ENCODE measurements around the gene NLGN2.

Gene NLGN2

DNA sequence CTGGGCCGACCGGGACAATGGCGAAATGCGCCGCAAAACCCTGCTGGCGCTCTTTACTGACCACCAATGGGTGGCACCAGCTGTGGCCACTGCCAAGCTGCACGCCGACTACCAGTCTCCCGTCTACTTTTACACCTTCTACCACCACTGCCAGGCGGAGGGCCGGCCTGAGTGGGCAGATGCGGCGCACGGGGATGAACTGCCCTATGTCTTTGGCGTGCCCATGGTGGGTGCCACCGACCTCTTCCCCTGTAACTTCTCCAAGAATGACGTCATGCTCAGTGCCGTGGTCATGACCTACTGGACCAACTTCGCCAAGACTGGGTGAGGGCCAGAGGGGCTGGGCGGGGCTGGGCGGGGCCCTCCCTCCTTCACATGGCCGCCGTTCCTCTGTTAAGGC lies 8.1 kb downstream of the NLGN2 start:
- FAIRE-seq, result no peak

DNA sequence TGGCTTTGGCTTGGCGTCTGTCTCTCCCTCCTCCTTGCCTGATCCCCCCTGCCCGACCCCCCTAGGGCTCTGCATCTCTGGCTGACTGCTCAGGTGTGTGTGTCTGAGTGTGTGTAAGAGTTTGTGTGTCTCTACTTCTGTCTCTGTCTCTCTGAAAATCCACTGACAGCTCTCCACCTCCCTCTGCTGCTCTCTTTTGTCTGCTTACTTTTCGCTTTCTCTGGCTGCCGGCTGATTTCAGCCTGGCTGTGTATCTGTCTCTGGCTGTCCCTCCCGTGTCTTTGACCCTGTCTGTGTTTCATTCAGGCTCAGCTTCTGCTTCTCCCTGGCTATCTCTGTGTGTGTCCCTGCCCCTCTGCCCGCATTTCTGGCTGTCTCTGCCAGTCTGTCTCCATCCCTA lies 8.7 kb downstream of the NLGN2 start:
- FAIRE-seq, result no peak

DNA sequence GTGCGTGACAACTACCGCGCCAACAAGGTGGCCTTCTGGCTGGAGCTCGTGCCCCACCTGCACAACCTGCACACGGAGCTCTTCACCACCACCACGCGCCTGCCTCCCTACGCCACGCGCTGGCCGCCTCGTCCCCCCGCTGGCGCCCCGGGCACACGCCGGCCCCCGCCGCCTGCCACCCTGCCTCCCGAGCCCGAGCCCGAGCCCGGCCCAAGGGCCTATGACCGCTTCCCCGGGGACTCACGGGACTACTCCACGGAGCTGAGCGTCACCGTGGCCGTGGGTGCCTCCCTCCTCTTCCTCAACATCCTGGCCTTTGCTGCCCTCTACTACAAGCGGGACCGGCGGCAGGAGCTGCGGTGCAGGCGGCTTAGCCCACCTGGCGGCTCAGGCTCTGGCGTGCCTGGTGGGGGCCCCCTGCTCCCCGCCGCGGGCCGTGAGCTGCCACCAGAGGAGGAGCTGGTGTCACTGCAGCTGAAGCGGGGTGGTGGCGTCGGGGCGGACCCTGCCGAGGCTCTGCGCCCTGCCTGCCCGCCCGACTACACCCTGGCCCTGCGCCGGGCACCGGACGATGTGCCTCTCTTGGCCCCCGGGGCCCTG lies 9.5 kb downstream of the NLGN2 start:
- no peak for FAIRE-seq

DNA sequence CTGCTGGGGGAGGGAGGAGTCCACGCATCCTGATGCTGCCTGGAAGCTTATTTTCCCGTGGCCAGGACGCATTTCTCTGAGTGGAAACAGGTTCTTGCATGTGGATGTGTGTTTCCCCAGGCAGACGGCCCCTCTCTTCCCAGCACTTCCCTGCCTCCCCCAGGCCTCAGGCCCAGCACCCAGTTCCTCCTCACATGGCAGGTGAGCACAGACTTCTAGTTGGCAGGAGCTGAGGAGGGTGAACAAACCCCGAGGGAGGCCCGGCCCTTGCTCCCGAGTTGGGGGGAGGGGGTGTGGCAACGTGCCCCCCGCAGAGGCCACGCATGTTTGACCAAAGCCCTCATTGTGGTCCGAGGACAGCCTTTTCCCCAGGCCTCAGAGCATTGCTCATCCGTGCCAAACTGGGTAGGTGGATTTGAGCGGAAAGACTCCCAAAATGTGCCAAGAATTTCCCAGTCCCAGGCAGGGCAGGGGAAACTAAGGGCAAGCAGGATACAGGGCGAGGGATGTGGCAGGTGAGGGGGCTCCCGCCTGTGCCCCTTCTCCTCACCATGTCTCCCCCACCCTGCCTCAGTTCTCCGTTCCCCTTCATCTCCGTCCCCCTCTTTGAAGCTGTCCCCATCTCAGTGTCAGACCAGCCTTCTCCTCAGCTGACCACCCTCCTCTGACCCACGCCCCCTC lies 11.0 kb downstream of the NLGN2 start:
- FAIRE-seq, result no peak

DNA sequence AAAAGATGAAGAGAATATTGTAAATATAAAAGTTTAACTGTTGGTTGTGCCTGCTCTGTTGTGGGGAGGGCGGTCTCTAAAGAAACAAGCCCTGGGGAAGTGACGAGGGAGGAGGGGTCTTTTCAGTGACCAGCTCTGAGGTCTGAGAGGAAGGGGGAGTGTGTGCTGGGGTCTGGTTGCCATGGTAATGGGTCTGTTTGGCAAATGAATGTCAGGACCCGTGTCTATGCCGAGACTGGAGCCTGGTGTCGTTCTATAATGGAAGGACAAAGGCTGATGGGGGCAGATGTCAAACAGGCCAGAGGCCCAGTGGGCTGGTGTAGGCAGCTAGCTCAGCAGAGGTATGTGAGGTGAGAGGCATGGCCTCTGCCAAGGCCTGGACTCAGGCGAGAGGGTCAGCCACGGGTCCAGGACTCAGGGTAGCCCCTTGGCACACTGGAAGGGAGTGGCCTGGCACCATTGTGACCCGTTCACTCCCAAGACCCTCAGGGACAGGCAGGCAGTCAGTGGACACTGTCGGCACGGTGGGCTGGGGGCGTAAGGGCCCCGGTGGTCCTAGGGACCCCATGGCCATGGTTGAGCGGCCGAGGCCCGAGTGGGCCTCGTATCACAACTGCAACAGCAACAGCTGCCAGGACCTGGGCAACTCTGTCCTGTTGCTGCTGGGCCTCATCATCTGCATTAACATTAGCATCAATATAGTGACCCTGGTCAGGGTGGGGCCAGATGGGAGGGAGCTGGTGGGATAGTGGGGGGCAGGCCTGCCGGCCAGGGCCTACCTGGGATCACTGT lies 12.4 kb downstream of the NLGN2 start, which contains the start of gene SPEM1:
Gene SPEM1 (plus strand): TSS at position 506 of the 792 bp plus-strand sequence. CDS start 61 bp downstream, at position 567.
- FAIRE-seq, result no peak

DNA sequence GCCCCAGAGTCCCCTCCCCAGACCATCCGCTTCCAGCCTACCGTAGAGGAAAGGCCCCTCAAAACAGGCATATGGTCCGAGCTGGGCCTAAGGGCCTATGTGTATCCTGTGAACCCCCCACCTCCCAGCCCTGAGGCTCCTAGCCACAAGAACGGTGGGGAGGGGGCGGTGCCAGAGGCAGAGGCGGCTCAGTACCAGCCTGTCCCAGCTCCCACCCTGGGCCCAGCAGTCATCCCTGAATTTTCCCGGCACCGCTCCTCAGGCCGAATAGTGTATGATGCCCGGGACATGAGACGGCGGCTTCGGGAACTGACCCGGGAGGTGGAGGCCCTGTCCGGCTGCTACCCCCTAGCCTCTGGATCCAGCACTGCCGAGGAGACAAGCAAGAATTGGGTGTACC lies 13.5 kb downstream of the NLGN2 start:
- no peak for FAIRE-seq

DNA sequence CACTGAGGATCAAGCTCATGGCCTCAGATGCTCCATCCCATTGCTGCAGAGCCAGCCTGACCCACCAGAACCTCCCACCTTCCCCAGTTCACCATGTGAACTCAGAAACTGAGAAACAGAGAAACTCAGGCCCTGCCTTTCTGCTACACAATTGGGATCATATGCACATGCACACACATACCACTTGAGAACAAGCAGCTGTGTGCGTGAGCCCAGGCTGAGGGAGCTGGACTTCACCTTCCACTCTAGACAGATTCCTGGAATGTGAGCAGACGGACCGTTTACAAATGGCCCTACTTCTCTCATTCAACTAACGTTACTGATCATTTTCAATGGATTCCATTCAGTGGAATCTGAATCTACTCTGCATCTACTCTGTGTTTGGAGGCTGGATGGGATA lies 16.0 kb downstream of the NLGN2 start:
- FAIRE-seq, result no peak

DNA sequence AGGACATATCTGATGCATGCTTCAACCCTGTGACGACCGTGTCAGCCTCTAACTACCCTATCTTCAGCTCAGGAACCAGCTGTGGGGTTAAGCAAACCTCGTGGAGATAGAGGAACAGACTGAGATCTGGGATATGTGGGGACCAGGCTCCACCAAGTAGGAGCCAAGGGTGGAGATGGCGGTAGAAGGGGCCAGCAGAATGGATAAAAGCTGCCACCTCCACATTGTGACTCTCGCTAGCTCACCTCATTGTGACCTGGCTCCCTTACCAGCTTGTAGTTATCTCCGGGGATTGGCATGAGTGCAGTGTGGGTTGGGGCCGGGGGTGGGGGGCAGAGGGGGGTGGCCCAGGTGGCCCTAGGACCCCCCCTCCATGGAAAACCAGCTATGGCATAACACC lies 17.7 kb downstream of the NLGN2 start, which contains the start of gene SPEM2:
Gene SPEM2 (plus strand): TSS at position 301 of the 400 bp plus-strand sequence. CDS start 73 bp downstream, at position 374.
- FAIRE-seq, result no peak

DNA sequence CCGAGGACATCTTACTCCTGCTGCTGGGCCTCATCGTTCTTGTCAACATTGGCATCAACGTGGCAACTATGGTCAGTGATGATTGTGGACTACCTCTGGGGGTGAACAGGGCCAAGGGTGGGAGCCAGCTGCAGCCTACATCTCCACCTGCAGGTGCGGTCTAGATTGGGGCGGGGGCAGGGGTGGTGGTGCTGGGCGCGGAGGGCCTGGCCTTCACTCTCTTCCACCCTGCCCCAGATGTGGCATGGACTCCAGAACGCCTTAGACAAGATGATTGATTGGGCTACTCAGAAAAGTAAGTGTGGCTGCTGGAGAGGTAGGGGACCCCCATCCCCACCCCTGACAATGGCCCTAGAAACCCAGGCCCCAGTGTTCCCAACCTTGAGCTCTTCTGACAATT lies 18.1 kb downstream of the NLGN2 start:
- FAIRE-seq, result no peak

DNA sequence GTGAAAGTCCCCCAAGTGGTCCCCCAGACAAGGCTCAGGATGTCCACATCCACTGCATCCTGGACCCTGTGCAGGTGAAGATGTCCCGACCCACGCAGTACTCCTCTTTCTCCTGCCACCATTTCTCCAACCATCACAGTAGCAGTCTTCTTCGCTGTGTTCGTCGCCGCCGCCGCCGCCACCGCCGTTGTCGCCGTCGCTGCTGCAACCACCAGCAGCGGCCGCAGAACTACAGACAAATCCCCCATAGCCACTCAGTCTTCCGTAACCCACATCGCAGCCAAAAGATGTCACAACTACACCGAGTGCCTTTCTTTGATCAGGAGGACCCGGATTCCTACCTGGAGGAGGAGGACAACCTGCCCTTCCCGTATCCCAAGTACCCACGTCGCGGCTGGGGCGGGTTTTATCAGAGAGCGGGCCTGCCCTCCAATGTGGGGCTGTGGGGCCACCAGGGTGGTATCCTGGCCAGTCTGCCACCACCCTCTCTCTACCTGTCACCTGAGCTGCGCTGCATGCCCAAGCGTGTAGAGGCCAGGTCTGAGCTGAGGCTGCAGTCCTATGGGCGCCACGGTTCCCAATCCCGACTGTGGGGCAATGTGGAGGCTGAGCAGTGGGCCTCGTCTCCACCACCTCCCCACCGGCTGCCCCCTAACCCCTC lies 18.7 kb downstream of the NLGN2 start:
- no peak for FAIRE-seq

DNA sequence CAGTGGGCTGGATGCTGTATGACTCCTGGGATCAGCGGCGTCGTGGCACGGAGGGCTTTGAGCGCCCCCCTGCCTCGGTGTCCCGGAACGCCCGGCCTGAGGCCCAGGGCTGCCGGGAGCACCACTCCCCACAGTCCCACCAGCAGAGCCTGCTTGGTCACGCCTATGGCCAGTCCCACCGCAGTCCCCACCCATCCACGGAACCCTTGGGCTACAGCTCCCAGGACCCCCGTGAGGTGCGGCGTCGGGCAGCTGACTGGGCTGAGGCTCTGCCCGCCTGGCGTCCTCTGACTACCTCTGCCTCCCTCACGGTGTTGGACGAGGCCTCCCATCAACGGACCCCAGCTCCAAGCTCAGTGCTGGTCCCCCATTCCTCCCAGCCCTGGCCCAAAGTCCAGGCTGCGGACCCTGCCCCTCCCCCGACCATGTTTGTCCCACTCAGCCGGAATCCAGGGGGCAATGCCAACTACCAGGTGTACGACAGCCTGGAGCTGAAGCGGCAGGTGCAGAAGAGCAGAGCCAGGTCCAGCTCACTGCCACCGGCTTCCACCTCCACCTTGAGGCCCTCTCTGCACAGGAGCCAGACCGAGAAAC lies 19.3 kb downstream of the NLGN2 start:
- FAIRE-seq, result no peak

DNA sequence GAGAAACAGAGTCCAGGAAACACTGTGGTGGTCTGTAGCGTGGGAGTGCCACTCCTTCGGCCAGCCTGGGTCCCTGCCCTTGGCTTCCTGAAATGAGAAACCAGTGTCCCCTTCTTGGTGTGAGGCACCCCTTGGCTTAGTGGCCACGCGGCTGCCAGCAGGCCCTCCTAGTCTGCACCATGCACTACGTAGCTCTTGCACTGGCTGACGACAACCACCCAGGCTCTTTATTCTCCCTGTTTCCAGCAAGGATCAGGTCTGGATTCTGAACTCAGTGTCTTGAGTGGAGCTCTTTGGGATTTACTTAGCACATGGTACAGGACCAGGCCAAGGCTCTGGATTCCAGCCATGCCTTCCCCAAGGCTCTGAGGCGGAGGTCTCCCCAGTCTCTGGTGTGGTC lies 19.9 kb downstream of the NLGN2 start:
- FAIRE-seq, result no peak

DNA sequence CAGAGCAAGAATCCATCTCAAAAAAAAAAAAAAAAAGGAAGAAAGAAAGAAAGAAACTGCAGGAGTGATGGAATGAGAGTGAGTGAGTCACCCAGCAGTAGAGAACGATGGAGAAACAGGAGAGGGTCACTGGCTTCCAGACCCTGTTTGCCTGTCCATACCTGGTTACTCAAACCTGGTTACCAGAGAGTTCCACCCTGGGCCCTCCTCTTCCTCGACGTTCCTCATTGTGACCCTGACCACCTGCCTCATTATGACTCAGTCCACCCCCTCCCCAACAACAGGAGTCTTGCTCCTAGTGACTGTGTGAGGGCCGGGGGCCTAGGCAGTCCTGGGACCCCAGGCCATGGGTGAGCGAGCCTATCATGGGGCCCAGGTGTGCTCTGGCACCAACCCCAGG lies 20.9 kb downstream of the NLGN2 start, which contains the start of gene SPEM3:
Gene SPEM3 (plus strand): TSS at position 301 of the 400 bp plus-strand sequence. CDS start 46 bp downstream, at position 347.
- no peak for FAIRE-seq

DNA sequence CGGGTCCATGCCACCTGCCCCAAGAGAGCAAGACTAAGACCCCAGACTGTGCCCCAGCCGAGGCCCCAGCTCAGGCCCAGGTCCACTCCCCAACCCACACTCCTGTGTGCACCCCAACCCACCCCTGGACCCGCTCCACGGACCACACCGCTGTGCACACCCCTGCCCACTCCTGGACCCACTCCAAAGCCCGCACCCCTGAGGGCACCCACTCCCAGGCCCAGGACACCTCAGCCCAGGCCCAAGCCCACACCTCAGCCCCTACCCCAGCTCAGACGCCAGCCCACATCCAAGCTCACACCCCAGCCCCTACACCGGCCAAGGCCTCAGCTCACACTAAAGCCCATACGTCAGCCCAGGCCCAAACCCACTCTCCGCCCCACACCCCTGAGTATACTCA lies 22.1 kb downstream of the NLGN2 start:
- FAIRE-seq, result no peak

DNA sequence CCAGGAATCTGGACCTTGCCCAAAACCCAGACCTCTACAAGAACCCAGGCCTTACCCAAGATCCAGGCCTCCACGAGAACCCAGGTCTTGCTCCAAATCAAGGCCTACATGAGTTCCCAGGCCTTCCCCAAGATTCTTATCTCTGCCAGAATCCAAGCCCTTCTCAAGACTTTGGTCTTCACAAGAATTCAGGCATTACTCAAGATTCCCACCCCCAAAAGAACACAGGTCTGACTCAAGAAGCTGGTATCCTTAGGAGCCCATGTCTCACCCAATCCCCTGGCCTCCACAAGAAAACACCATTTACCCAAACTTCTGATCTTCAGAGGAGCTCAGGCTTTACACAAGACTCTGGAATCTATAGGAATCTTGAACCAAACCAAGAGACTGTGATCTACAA lies 23.6 kb downstream of the NLGN2 start:
- no peak for FAIRE-seq

DNA sequence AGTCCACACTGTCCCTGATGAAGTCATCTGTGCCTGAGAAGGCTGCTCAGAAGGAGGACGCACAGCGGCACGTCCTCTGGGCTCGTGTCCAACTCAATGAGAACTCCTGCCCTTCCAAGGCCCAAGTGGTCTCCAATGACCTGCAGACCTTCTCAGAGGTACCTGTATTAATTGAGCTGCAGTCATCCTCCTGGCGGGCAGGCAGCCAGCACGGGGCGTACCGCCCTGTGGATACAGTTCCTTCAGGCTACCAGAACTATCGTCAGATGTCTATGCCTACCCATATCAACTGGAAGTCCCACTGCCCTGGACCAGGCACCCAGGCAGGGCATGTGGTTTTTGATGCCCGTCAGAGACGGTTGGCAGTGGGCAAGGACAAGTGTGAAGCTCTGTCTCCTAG lies 24.7 kb downstream of the NLGN2 start:
- no peak for FAIRE-seq

DNA sequence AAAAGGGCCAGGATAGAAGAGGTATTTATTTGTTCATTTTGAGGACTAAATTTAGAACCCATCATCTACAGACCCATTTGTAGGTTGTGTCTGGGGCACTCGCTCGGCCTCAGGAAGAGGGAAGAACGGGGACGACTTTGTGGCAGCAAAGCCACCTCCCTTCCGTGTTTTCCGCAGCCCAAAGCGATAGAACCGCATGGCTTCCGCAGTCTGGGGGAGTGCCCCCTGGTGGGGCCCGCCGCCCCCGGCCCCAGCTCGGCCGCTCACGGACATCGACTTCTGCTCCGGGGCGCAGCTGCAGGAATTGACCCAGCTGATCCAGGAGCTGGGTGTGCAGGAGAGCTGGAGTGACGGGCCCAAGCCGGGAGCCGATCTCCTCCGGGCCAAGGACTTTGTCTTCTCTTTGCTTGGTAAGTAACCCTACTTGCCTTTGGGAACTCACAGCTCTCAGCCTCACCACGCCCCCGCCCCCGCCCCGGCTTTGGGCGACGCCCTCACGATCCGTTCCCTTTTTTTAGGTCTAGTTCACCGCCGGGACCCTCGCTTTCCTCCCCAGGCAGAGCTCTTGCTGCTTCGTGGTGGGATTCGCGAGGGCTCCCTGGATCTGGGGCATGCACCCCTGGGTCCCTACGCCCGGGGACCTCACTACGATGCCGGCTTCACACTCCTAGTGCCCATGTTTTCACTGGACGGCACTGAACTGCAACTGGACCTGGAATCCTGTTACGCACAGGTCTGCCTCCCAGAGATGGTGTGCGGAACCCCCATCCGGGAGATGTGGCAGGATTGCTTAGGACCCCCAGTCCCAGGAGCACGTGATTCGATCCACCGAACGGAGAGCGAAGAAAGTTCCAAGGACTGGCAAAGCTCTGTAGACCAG lies 28.3 kb downstream of the NLGN2 start:
- no peak for FAIRE-seq

DNA sequence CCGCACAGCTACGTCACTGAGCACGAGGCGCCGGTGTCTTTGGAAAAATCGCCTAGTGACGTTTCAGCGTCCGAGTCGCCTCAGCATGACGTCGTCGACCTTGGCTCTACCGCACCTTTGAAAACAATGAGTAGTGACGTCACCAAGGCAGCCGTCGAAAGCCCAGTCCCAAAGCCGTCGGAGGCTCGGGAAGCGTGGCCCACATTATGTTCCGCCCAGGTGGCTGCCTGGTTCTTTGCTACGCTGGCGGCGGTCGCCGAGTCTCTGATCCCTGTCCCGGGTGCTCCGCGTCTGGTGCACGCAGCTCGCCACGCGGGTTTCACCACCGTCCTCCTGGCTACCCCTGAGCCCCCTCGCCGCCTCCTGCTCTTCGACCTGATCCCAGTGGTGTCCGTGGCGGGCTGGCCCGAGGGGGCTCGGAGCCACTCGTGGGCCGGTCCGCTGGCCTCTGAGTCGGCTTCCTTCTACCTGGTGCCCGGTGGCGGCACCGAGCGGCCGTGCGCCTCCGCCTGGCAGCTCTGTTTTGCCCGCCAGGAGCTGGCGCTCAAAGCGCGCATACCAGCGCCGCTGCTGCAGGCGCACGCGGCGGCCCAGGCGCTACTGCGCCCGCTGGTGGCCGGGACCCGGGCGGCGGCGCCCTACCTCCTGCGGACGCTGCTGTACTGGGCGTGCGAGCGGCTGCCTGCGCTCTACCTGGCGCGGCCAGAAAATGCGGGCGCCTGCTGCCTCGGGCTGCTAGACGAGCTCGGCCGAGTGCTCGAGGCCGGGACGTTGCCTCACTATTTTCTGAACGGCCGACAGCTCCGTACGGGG lies 29.1 kb downstream of the NLGN2 start:
- FAIRE-seq, result no peak

DNA sequence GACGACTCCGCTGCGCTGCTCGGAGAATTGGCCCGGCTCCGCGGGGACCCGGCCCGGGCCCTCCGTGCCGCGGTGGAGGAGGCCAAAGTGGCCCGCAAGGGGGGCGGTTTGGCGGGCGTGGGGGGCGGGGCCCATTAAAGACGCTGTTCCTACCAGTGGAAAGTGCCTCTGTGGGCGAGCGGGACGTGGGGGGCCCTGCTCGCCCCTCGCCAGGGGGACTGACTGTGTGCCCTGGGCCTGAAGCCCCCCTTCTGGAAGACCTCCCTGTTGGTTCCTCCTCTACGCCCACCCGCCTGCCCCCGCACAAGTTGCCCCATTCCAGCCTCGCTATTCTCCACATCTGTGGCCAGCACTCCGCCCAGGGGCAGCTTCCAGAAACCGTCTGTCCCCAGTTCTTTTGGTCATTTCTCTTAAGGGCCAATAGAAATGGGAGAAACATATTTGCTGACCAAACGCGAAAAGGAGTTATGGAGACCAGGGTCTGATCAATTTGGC lies 29.8 kb downstream of the NLGN2 start:
- no peak for FAIRE-seq

DNA sequence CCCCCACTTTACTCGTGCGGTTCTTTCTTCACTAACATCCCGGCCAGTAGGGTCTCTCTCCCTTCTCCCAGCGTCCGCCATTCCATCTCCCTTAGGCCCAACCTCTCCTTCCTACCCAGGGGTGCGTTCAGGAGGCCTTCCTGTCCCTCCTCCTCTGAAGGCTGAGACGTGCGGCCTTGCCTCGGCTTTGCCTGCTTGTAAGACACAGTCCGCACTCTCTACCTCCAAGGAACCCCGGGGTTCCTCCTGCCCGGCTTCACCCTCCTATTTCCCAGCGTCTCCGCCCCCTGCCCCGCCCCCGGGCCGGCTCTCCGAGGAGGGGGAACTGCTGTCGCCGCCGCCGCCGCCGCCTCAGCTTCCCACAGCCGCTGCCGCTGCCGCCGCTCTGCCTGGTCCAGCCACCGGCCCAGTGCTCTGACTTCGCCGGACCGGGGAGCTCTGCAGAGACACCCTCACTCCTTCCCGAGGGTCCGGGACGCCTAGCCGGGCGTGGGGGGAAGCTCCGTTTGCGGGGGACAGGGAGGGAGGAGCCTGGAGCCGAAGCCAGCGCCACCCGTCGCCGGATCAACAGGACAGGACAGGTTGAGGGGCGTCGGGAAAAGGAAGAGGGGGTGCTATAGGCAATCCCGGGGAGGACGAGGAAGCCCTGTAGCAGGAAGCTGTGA lies 30.4 kb downstream of the NLGN2 start:
- no peak for FAIRE-seq
